ENCODE measurements around the gene ACTR6.

The ACTR6 gene

DNA sequence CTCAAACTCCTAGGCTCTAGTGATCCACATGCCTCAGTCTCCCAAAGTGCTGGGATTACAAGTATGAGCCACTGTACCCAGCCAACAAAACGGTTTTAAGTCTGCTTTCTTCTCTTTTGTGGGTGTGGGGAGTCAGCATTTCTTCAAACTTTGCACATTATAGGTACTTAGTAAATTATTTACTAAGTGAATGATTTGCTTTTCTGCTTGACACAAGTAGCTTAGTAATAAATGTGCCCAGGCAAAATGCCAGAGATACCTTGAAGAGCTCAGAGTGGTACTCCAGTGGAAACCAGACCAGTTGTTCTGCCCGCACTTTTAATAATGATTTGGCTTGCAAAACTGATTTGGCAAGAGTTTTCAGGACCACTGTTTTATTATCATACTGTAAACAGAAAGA, 51.3 kb downstream of the ACTR6 start:
- ATAC-seq = no peak
- TF ChIP-seq CSDC2 (CRISPR knock-in tag; IDR thresholded peaks at IDR 0.05) (no peak), ISL1 (CRISPR knock-in tag; IDR thresholded peaks at IDR 0.05) (no peak), SNAI2 (CRISPR knock-in tag; IDR thresholded peaks at IDR 0.05) (no peak), ESRRG (CRISPR knock-in tag; IDR thresholded peaks at IDR 0.05) (no peak), ZNF8 (CRISPR knock-in tag; IDR thresholded peaks at IDR 0.05) (no peak), ZFP3 (CRISPR knock-in tag; IDR thresholded peaks at IDR 0.05) (no peak), TOX (CRISPR knock-in tag; IDR thresholded peaks at IDR 0.05; ENCODE audit: borderline replicate concordance) (no peak), GLIS3 (CRISPR knock-in tag; IDR thresholded peaks at IDR 0.05) (no peak), BACH2 (CRISPR knock-in tag; IDR thresholded peaks at IDR 0.05; ENCODE audit: borderline replicate concordance) (no peak), ZNF70 (CRISPR knock-in tag; IDR thresholded peaks at IDR 0.05) (no peak), PPARA (CRISPR knock-in tag; IDR thresholded peaks at IDR 0.05; ENCODE audit: borderline replicate concordance) (no peak)
- TF ChIP-seq, protein P1, sequence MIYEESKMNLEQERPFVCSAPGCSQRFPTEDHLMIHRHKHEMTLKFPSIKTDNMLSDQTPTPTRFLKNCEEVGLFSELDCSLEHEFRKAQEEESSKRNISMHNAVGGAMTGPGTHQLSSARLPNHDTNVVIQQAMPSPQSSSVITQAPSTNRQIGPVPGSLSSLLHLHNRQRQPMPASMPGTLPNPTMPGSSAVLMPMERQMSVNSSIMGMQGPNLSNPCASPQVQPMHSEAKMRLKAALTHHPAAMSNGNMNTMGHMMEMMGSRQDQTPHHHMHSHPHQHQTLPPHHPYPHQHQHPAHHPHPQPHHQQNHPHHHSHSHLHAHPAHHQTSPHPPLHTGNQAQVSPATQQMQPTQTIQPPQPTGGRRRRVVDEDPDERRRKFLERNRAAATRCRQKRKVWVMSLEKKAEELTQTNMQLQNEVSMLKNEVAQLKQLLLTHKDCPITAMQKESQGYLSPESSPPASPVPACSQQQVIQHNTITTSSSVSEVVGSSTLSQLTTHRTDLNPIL (CRISPR knock-in tag; IDR thresholded peaks at IDR 0.05; ENCODE audit: low read depth) = no peak
- TF ChIP-seq, protein P2, sequence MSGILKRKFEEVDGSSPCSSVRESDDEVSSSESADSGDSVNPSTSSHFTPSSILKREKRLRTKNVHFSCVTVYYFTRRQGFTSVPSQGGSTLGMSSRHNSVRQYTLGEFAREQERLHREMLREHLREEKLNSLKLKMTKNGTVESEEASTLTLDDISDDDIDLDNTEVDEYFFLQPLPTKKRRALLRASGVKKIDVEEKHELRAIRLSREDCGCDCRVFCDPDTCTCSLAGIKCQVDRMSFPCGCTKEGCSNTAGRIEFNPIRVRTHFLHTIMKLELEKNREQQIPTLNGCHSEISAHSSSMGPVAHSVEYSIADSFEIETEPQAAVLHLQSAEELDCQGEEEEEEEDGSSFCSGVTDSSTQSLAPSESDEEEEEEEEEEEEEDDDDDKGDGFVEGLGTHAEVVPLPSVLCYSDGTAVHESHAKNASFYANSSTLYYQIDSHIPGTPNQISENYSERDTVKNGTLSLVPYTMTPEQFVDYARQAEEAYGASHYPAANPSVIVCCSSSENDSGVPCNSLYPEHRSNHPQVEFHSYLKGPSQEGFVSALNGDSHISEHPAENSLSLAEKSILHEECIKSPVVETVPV (CRISPR knock-in tag; IDR thresholded peaks at IDR 0.05) = no peak
- TF ChIP-seq, protein P3, sequence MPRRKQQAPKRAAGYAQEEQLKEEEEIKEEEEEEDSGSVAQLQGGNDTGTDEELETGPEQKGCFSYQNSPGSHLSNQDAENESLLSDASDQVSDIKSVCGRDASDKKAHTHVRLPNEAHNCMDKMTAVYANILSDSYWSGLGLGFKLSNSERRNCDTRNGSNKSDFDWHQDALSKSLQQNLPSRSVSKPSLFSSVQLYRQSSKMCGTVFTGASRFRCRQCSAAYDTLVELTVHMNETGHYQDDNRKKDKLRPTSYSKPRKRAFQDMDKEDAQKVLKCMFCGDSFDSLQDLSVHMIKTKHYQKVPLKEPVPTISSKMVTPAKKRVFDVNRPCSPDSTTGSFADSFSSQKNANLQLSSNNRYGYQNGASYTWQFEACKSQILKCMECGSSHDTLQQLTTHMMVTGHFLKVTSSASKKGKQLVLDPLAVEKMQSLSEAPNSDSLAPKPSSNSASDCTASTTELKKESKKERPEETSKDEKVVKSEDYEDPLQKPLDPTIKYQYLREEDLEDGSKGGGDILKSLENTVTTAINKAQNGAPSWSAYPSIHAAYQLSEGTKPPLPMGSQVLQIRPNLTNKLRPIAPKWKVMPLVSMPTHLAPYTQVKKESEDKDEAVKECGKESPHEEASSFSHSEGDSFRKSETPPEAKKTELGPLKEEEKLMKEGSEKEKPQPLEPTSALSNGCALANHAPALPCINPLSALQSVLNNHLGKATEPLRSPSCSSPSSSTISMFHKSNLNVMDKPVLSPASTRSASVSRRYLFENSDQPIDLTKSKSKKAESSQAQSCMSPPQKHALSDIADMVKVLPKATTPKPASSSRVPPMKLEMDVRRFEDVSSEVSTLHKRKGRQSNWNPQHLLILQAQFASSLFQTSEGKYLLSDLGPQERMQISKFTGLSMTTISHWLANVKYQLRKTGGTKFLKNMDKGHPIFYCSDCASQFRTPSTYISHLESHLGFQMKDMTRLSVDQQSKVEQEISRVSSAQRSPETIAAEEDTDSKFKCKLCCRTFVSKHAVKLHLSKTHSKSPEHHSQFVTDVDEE (CRISPR knock-in tag; IDR thresholded peaks at IDR 0.05) = no peak
- TF ChIP-seq, protein P4, sequence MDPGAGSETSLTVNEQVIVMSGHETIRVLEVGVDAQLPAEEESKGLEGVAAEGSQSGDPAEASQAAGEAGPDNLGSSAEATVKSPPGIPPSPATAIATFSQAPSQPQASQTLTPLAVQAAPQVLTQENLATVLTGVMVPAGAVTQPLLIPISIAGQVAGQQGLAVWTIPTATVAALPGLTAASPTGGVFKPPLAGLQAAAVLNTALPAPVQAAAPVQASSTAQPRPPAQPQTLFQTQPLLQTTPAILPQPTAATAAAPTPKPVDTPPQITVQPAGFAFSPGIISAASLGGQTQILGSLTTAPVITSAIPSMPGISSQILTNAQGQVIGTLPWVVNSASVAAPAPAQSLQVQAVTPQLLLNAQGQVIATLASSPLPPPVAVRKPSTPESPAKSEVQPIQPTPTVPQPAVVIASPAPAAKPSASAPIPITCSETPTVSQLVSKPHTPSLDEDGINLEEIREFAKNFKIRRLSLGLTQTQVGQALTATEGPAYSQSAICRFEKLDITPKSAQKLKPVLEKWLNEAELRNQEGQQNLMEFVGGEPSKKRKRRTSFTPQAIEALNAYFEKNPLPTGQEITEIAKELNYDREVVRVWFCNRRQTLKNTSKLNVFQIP (CRISPR knock-in tag; IDR thresholded peaks at IDR 0.05; ENCODE audit: borderline replicate concordance, low read depth) = no peak

DNA sequence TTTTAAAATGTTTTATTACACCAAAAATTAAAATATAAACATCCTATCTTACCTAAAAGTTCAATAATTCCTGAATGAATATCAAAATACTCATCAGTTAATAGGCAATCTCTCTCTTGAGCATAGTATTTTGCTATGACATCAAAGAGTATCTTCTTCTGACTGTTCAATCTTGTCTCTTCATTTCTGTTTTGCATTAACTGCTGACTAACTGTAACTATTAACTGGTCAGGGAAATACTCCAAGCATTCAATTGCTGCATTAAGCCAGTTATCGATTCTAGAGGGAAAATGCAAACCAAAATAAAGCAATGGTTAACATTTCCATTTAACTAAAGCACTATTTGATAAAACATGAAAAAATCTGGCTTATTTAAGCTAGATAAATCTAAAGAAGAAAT, 52.8 kb downstream of the ACTR6 start:
- ATAC-seq = no peak
- no peak for TF ChIP-seq RARB (CRISPR knock-in tag; IDR thresholded peaks at IDR 0.05)

DNA sequence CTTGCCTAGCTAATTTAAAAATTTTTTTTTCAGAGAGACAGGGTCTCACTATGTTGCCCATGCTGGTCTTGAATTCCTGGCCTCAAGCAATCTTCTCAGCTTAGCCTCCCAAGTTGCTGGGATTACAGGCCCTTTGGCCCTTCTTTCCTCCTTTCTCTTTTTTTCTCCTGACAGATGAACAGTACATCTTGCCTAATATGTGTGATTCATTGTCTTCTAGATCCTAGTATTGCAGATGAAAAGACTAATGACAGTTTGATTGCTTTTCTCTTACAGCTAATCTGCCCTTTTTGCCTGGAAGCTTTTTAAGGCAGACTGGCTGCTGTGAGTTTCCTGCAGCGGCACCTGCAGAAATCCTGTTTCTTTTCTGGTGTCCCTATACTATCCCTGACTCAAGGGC, 54.3 kb downstream of the ACTR6 start:
- no peak for TF ChIP-seq ZFP30 (CRISPR knock-in tag; IDR thresholded peaks at IDR 0.05)
- TF ChIP-seq, protein P2 (CRISPR knock-in tag; IDR thresholded peaks at IDR 0.05) = no peak
- no peak for TF ChIP-seq SNAI2 (CRISPR knock-in tag; IDR thresholded peaks at IDR 0.05)
- no peak for TF ChIP-seq ZNF565 (CRISPR knock-in tag; conservative IDR thresholded peaks at IDR 0.05; ENCODE audit: low read depth)
- no peak for TF ChIP-seq ZFP3 (CRISPR knock-in tag; IDR thresholded peaks at IDR 0.05)
- TF ChIP-seq TOX (CRISPR knock-in tag; IDR thresholded peaks at IDR 0.05; ENCODE audit: borderline replicate concordance) = no peak
- TF ChIP-seq ZNF70 (CRISPR knock-in tag; IDR thresholded peaks at IDR 0.05) = no peak
- no peak for TF ChIP-seq ZC3H10 (CRISPR knock-in tag; IDR thresholded peaks at IDR 0.05)
- TF ChIP-seq ISL1 (CRISPR knock-in tag; IDR thresholded peaks at IDR 0.05) = no peak
- no peak for TF ChIP-seq ARNTL (CRISPR knock-in tag; IDR thresholded peaks at IDR 0.05; ENCODE audit: borderline replicate concordance, low read depth)
- TF ChIP-seq BACH2 (CRISPR knock-in tag; IDR thresholded peaks at IDR 0.05; ENCODE audit: borderline replicate concordance) = no peak
- TF ChIP-seq, protein P1 (CRISPR knock-in tag; IDR thresholded peaks at IDR 0.05; ENCODE audit: low read depth) = no peak
- TF ChIP-seq PPARA (CRISPR knock-in tag; IDR thresholded peaks at IDR 0.05; ENCODE audit: borderline replicate concordance) = no peak
- TF ChIP-seq CSDC2 (CRISPR knock-in tag; IDR thresholded peaks at IDR 0.05) = no peak
- TF ChIP-seq, protein P5, sequence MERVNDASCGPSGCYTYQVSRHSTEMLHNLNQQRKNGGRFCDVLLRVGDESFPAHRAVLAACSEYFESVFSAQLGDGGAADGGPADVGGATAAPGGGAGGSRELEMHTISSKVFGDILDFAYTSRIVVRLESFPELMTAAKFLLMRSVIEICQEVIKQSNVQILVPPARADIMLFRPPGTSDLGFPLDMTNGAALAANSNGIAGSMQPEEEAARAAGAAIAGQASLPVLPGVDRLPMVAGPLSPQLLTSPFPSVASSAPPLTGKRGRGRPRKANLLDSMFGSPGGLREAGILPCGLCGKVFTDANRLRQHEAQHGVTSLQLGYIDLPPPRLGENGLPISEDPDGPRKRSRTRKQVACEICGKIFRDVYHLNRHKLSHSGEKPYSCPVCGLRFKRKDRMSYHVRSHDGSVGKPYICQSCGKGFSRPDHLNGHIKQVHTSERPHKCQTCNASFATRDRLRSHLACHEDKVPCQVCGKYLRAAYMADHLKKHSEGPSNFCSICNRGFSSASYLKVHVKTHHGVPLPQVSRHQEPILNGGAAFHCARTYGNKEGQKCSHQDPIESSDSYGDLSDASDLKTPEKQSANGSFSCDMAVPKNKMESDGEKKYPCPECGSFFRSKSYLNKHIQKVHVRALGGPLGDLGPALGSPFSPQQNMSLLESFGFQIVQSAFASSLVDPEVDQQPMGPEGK (CRISPR knock-in tag; IDR thresholded peaks at IDR 0.05; ENCODE audit: borderline replicate concordance) = no peak
- no peak for TF ChIP-seq OSR1 (CRISPR knock-in tag; IDR thresholded peaks at IDR 0.05)
- no peak for TF ChIP-seq RARB (CRISPR knock-in tag; IDR thresholded peaks at IDR 0.05)
- no peak for TF ChIP-seq TCF4 (CRISPR knock-in tag; IDR thresholded peaks at IDR 0.05; ENCODE audit: borderline replicate concordance)
- TF ChIP-seq, protein P4 (CRISPR knock-in tag; IDR thresholded peaks at IDR 0.05; ENCODE audit: borderline replicate concordance, low read depth) = no peak
- TF ChIP-seq ESRRG (CRISPR knock-in tag; IDR thresholded peaks at IDR 0.05) = no peak
- no peak for ATAC-seq
